ENCODE results near the gene MSRB1. TPM values are rescaled to one million over a fixed set of nuclear protein-coding genes. Genes with fewer than 3 reads are reported as not detected.
A peak's percentile ranks its signal among the peaks of the same experiment; 100 is the strongest.

The MSRB1 gene
- 3.6 TPM for total RNA-seq

DNA sequence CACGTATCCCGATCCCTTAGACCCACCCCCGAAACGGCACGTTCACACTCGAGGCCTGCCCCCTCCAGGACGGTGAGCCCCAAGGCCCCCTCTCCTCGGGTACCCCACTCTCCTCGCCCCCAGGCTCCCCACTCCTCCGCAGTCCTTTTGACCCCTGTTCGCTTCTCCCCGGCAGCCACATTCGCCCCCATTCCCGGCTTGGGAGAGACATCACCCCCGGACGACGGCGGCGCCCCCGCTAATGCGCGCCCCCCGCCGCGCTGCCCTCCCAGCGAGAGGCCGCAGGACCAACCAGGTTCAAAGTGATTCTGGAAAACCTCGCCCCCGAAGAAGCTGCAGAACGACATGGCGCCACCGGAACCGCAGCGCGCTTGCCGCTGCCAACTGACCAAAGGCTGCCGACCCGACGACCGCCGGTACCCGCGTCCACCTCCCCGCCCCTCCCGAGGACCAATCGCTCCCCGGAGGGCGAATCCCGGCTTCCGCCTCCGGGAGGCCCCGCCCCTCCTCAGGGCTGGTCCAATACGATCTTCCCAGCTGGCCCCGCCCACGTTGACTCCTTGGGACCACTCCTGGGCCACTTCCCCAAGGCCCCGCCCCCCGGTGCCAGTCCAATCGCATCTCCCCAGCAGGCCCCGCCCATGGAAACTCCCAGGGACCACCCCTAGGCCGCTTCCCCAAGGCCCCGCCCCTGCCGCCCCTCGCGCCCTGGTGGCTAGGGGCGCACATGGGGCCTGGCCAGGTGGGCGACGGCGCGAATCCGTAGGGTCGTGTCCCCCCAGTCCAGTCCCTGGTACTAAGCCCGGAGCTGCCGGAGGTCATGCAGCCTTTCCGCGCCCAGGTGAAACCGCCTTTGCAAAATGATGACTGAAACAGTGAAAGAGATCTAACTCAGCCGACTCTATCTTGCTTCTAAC, at the start of gene MSRB1:
MSRB1 (minus strand) TSS at position 390 of the 917 bp plus-strand sequence; CDS start at position 347, 43 bp downstream.
- peak; percentile 98 for DNase-seq

DNA sequence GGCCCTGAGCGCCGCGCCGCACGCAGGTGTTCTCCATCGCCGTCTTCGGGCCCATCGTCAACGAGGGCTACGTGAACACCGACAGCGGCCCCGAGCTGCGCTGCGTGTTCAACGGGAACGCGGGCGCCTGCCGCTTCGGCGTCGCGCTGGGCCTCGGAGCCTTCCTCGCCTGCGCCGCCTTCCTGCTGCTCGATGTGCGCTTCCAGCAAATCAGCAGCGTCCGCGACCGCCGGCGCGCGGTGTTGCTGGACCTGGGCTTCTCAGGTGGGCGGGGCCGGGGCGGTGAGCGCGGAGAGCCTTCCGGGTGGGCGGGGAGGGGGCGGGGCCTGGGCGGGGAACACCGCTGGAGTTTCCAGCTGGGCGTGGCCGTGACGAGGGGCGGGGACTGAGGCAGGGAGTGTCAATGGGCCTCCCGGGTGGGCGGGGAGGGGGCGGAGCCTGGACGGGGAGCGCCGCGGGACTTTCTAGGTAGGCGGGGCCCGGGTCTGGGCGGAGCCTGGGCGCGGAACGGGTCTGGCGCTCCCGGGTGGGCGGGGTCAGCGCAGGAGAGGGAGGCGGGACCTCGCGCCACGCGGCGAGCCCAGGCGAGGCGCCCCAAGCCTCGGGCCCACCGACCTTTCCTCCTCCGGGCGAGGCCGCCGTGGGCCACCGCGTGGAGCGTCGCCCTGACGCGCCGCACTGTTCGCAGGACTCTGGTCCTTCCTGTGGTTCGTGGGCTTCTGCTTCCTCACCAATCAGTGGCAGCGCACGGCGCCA, 49.1 kb upstream of the MSRB1 start:
- peak; percentile 87 for DNase-seq

GRCh38 chr16:1991588-1991947, 48.6 kb upstream of the MSRB1 start:
- no peak for DNase-seq

- no peak for DNase-seq
These were observed 48.1 kb upstream of the MSRB1 start for GRCh38 chr16:1991135-1991551.

DNA sequence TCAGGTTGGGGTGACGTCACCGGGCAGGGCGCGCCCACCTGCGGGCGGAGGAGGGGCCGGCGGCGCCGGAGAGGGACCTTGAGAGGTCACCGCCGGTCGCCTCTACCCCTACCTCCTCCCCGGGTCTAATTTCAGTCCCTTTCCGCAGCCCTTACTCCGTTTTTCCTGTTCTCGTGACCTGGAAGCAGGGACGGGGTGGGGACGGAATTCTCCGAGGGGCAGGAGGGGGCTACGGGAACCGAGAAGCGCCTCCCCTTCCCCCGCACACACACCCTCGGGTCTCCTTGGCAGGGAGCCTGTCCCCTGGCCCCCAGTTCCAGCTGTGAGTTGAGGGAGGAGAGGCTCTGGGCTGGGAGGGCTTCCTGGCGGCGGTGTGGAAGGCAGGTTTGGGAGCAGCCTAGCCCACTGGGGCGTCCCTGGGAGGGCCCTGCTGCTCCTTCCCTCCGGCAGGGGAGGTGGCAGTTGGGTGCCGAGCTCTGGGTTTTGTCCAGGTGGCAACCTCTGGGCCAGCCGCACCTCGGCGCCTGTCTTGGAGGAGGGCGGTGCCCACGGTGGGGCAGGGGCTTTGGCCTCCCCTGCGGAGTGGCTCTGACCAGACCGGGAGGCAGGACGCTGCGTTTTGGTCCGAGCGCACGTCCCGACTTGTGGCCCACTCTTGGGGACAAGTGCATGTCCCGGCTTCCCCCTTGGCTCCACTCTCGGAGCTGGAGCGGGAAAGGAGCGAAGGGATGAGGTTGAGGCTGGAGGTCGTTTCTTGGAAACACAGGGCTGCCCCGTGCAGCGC, 47.5 kb upstream of the MSRB1 start:
- DNase-seq: no peak

GRCh38 chr16:1990101-1990350, 47.0 kb upstream of the MSRB1 start:
- DNase-seq: no peak

- DNase-seq: no peak
These were observed 46.5 kb upstream of the MSRB1 start, which contains the start of gene SYNGR3 for GRCh38 chr16:1989209-1990100. SYNGR3 (plus strand) TSS chr16:1989970; CDS start chr16:1990103, 133 bp downstream.

DNA sequence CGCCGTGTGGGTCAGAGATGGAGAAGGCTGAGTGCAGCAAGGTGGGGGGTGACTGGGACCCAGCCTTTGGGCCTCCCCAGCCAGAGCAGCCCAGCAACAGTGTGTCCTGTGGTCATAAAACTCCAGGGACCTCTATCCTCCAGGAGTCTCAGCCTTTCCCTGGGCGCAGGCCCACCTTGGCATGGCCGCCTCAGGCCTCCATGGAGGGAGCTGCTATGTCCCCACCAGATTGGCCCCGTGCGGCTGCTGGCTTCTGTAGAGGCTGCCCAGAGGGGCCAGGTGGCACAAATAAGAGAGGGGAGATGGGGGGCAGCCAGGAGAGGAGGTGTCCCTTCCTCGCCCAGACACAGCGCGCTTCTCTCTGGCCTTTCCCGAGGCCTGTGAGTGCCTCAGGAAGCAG, 44.2 kb upstream of the MSRB1 start:
- no peak for DNase-seq

GRCh38 chr16:1985466-1986150, 42.6 kb upstream of the MSRB1 start:
- no peak for DNase-seq

- DNase-seq: no peak
These were observed 41.6 kb upstream of the MSRB1 start for GRCh38 chr16:1984347-1985225.

DNA sequence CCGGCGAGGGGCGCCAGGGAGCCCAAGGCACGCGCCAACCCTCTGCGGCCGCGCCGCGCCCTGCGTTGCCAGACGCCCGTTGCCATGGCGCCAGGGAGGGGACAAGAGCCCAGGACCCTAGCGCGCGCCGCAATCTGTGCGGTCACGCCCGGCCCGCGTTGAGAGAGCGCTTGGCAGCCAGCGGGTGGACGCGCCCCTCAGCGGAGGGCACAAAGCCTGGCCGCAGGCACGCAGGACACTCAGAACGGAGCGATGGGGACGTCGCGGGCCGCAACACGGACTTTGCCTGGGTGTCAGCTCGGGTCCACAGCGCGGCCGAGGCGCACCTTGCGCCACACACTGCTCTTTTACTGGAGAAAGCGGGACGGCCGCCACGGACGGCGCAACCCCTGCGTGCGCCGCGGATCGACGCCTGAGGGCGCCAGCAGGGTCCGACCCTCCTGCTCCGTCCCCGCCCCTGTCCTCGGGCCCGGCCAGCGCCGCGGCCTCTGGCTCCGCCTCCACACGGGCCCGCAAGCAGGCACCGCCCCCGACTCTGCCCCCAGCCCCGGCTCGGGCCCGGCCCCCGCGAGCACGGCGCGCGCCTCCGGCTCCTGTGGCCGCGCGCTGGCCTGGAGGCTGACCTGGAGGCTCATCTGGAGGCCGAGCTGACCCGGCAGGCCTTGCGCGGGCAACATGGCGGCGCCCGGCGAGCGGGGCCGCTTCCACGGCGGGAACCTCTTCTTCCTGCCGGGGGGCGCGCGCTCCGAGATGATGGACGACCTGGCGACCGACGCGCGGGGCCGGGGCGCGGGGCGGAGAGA, 40.7 kb upstream of the MSRB1 start, which contains the start of gene GFER:
GFER (plus strand) TSS at position 650 of the 803 bp plus-strand sequence; CDS start at position 676, 26 bp downstream.
- peak; percentile 86 for DNase-seq

GRCh38 chr16:1982991-1983543, 40.1 kb upstream of the MSRB1 start:
- no peak for DNase-seq

GRCh38 chr16:1982013-1982433, 39.0 kb upstream of the MSRB1 start:
- no peak for DNase-seq

- no peak for DNase-seq
These were observed 38.4 kb upstream of the MSRB1 start, which contains the start of gene NOXO1 for GRCh38 chr16:1981398-1981836. NOXO1 (minus strand) TSS chr16:1981469; CDS start chr16:1981179, 290 bp downstream.

DNA sequence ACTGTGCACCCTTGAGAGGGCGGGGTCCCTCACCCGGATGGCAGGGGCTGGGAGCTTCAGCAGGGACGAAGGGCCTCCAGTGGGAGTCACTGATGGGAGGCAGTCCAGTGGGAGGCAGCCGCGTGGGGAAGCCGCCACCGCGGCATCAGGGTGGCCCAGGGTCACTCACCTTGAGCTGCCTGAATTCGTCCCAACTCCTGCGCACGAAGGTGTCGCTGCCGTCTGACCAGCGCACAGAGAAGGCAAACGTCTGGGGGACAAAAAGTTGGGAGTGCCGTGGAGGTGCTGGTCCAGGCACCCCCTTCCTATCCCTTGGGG, 37.7 kb upstream of the MSRB1 start:
- no peak for DNase-seq

DNA sequence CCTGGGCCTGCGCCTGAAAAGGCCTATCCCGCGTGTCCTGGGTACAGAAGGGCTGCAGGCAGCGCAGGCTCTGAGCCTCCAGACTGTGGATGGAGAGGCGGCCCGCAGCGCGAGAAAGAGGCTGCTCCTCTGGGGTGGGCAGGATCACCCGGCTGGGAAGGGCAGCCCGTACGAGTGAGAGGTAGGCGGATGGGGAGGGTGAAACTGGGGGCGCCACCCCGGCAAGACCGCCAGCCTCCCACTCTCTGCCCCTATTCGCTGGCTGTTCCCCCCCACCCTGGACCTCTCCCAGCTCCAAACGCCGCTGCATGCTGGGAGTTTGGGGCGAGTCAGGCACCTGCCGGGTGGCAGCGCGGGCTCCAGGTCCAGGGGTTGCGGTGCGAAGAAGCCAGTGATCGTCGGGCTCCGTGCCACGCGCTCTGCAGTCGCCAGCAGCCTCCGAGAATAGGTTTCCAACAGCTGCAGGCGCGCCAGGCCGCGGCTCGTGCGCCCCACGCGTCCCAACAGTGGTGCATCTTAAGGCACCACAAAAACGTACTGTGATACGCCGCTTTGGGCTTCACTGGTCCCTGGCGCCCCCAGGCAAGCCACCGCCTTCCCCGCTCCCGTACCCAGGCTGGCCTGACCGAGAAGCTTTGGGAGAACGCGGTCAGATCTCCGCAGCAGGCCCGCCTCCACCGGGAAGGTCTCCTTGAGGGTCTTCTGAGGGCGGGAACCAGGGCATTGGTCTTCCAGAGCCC, 37.2 kb upstream of the MSRB1 start:
- no peak for DNase-seq

- no peak for DNase-seq
These were observed 36.5 kb upstream of the MSRB1 start for GRCh38 chr16:1979271-1980029.

Data from occipital lobe (tissue), 2 donors.